Stimulated activated CD4-positive, alpha-beta T cell treated with anti-CD3 and anti-CD28 coated beads, Interleukin-2, amount 100 ng/mL, for 48 hours (primary cell): ENCODE results near the gene PLET1.
A peak's percentile ranks its signal among the peaks of the same experiment; 100 is the strongest.

Experiments used
- DNase-seq, 2 donors: peaks; one replicate each; pipeline ENCODE4 v3.0.0-alpha.2; 2020

PLET1 gene

DNA sequence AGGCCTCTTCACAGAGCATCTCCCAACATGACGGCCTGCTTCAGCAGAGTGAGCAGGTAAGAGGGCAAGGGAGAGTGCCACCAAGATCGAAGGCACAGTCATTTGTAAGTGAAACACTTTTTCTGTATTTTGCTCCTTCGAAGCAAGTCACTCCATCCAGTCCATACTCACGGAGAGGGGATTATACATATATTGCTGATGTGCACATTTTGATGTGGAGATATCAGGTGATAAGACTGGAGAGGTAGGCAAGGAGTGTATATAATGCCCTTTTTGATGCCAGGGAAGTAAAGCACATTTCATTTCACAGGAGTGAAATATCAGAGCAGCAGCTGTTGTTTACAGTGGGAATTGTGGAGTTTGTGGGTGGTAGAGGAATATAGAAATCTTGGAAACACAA lies 23.2 kb downstream of the PLET1 start:
- no peak for DNase-seq

DNA sequence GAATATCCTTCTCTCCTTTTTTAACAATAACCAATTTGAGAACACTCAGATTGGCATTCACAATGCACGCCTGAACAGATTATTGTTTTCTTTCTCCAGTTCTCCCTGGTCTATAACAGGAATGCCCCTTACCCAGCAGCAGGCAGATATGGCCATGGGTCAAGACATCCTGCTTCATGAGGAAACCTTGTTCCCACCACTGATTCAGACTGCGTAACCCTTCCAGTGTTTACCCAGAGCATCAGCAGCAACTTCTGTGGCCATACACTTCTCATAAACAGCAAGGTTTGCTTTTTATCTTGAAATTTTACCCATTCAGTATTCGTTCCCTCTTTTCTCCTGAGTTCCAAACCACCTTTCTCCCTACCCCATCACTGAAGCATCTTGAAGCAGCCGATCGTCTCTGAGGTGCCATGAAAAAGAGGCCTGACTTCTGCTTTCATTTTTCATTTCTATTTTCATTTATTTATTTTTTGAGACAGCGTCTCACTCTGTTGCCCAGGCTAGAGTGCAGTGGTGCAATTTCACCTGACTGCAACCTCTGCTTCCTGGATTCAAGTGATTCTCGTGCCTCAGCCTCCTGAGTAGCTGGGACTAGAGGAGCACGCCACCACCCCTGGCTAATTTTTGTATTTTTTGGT lies 24.8 kb downstream of the PLET1 start:
- DNase-seq: no peak

- no peak for DNase-seq
These were observed 28.7 kb downstream of the PLET1 start for GRCh38 chr11:112231952-112232351.

DNA sequence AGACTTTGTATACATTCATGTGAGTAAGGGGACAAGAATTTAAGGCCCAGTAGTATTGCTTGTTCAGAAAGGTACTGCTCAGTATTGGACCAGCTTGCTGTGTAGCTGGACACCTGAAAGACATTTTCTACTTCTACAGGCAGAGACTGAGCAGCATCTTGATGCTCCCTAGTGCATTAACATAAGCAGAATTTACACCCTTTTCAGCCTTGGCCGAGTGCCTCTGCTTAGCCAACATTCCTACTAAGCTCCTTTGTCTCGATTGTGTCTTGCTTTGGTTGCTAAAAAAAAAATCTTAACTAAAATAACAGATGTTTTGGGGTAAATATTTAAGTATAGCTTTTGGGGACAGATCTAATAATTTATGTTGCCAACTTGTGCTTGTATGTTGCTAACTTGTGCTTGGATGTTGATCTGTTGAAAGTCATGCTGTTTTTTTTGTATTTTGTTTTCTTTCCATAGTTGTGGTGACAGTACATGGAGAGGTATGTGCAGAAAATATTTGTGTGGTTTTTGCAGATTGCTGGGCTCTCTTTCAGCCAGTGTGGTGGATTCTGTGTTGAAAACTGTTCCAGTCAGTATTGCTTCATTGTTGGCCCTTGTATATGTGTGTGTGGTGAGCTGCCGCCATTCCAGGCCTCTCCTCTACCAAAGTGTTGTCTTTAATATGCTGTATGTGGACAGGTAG lies 30.8 kb downstream of the PLET1 start:
- no peak for DNase-seq

- no peak for DNase-seq
These were observed 31.5 kb downstream of the PLET1 start for GRCh38 chr11:112229159-112229558.

DNA sequence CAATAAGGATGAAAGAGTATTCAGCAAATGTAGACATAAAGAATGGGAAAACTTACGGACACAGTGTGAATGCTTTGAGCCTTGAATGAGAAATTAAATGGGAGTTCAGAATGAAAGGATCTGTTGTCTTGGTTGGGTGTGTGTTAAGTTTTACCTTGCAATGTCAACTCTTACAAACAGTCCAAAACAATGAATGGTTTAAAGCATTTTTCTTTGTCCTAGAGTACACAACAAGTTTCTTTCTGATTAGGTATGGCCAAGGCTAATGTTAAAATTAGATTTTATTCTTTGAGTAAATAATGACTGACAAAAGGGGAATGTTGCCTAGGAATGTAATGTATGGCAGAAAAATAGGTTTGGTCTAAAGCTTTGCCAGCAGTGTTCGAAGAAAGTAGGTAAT lies 32.0 kb downstream of the PLET1 start:
- no peak for DNase-seq

- no peak for DNase-seq
These were observed 33.2 kb downstream of the PLET1 start for GRCh38 chr11:112227471-112227870.

DNA sequence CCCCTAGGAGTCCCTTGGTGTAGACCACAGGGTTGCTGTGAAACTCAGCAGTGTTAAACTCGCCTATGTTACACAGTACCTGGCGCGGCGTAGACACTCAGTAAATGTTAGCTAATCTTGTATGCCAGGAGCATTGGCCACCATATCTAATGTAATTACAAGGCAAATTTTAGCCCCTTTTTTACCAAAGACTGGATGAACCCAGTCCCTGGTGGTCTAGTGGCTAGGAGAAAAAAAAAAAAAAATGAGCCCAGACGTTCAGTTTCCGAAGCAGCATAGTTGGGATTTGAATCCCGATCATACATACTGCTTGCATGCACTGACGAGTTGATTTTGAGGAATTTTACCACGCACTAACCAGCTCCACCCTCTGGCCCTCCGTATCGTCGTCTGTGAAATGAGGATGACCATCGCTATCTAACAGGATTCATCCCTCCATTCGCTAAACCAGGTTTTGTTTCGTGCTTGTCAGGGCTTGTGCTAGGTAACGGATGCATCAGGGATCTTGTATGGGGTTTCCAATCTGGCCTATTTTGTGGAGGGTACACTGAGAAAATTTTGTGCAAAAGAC lies 33.7 kb downstream of the PLET1 start:
- DNase-seq: no peak

DNA sequence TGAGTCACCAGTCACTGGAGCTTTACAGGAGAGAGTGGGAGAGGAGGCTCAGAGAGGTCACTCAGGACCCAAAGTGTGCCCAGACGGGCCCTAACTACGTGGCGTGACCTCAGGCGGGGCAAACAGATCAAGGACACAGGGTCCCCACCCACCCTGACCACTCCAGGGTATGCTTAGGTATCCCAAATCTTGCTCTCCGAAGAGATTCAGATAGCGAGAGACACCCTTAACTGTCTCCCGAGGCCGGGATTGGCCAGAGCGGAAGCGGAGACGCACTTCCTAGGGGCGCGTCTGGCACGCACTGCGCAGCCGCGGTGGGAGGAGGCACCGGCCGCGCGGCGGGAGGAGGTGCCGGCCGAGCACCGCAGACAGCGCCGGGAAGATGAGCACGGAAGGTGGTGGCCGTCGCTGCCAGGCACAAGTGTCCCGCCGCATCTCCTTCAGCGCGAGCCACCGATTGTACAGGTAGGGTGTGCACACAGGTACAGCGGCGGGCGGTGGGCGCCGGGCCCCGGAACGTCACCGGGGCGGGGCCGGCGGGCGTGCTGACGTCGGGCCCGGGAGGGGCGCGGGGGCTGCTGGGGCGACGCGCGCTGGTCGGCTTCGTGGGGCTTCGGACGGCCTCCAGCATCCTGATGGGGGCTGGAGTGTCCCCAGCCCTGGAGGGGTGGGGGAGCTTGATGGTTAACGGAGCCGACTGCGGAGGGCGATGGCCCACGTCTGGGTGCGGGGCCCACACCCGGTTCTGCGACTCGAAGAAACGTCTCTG lies 34.4 kb downstream of the PLET1 start, which contains the start of gene PTS:
TSS of gene PTS (plus strand) at position 367 of the 769 bp plus-strand sequence. CDS start at position 383, 16 bp downstream.
- peak; percentile 75 to 77 for DNase-seq

DNA sequence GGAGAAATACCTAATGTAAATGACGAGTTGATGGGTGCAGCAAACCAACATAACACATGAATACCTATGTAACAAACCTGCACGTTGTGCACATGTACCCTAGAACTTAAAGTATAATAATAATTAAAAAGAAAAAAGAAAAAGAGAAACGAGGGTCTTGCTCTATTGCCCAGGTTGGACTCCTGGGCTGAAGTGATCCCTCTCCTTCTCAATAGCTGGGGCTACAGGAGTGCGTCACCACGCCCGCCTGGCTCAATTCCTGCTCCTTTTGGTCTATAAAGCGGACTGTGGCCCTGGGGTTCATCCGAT lies 35.0 kb downstream of the PLET1 start:
- no peak for DNase-seq

DNA sequence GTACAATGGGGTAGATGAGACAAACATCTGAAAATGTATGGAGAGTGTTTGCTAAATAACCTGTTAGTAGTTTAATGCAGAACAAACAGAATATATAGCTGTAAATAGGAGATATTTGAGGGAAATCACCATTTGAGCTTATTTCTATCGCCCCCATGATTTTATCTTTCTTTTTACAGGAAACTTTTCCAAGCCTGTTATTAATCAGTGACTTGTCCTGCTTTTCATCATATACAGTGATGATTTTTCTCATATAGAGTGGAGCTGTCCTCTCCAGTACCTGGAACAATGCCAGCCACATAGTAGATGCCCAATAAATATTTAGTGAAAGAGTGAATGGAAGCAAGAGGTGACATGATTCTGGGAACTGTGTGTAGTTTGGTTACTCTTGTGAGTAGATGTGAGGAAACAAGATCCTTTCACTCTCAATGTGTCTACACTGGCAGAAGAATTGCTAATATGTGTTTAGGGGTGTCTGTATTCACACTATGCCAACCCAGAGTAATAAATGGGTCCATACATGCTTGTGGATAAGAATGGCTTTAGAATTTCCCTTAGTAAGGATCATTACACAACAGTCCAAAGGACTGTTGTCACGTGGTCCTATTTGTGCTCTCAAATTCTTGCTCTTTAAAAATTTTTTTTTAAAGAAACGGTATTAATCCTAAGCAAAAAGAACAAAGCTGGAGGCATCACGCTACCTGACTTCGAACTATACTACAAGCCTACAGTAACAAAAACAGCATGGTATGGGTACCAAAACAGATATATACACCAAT lies 36.7 kb downstream of the PLET1 start:
- no peak for DNase-seq

- no peak for DNase-seq
These were observed 37.5 kb downstream of the PLET1 start for GRCh38 chr11:112223121-112223520.

- no peak for DNase-seq
These were observed 38.4 kb downstream of the PLET1 start for GRCh38 chr11:112222303-112222702.

DNA sequence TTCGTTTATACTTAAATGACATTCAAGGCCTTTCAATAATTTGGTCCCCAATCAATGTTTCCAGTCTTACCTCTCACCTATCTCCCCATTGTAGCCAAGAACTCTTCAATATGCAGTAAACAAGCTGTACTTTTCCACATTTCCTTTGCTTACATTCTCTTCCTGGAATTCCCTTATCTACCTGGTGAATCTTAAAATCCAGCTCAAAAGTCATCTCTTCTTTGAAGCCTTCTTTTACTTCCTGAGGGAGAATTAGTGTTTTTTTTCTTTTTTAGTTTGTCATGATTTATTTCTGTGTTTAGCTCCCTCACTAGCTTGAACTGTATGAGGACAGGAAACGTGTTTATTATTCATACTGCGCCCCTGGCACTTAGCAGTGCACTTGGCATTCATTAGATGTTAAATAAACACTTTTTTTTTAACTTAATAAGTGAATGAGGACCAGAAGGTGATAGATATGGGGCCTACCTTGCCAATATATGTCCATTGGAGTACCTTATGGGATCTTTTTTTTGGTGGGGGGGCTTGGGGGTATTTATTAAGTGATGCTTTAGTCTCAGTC lies 39.3 kb downstream of the PLET1 start:
- DNase-seq: no peak

DNA sequence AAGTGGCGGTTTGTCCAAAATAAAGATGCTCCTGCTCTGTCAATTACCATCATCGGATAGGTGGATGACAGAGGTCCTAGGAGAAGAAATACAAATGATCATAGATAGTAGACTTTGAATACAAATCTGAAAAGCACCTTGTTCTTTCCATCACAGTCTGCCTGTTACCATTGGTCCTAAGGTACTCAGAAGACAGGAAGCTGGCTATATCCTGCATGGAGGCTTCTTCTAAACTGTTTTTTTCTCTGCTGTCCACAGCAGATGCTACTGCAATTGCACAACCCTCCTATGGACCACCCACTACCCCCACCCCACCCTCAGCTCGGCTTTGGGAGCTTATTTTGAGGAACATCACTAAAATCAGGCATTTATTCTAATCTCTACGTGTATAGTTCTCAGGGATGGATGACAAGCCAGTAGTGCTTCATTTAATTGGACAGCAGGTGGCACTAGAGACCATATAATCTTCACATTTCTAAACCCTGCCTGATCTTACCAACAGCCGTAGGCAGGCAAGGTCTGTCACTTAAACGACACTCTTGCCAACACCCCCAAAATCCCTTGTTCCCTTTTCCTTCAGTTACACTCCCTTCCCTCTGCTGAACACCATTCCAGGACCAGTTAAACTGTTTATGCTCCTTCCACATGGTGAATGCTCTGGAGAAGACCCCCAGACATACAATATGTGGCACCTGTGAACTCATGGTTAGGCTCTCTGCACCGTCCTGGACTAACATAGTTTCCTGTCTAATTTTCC lies 41.0 kb downstream of the PLET1 start:
- peak; percentile 19 to 20 for DNase-seq

DNA sequence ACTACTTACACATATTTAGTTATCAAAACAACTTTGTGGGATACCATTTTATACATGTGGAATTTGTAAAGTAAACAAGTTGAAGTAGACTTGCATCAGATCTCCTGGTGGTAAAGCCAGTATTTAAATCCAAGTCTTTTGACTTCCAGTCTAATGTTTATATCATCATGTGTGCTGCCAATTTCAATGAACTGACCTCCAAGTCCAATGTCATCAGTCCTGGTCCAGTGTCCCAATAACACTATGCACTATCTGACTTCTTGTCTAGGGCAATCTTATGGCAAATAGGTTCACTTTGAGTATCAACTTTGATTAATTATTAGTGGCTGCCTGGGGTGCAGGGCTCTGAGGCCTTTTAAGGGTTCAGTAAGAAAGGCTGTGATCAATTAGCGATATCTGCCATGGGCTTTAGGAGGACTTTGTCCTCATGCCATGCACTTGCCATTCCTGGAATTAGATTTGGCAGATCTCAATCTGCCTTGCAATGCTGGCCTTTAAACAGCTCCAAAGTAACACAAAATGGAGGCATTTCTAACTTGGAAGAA lies 44.0 kb downstream of the PLET1 start:
- no peak for DNase-seq

GRCh38 chr11:112215621-112216020 lies 45.0 kb downstream of the PLET1 start:
- no peak for DNase-seq

DNA sequence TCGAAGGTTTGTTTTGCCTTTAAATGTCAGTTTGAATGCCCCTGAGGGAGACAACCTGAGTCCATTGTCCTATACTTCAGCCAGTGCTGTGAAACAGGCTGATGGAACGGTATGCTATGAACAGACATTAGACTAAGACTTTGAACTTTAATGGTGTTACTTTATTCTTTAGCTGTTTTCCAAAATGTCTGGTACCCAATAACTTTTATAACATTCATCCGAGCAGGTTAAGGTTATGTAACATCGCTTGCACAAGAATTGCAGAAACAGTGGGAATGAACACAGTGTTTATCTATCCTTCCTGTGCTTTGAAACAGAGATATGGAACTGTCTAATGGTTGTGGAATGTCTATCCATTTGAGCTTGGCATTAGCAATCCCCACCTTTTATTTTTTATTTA lies 46.9 kb downstream of the PLET1 start:
- no peak for DNase-seq

DNA sequence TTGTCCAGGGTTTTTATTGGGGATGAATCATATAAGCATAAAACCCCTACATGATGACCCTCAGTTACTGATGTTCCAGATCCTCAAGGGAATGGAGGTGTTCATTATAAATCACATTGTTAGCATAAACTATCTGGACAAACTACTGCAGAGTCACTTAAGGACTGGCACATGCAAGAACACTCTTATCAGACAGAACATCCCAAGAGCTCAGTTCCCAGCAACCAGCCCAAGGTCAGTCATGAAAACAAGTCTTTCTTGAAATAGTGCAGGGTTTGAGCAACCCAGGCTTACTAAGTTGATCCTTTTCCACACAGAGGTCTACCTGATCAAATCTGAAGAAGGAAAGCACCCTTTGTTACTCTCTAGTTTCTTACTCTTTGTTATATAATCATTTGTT lies 48.0 kb downstream of the PLET1 start:
- no peak for DNase-seq

- DNase-seq: no peak
These were observed 48.4 kb downstream of the PLET1 start for GRCh38 chr11:112212290-112212689.

DNA sequence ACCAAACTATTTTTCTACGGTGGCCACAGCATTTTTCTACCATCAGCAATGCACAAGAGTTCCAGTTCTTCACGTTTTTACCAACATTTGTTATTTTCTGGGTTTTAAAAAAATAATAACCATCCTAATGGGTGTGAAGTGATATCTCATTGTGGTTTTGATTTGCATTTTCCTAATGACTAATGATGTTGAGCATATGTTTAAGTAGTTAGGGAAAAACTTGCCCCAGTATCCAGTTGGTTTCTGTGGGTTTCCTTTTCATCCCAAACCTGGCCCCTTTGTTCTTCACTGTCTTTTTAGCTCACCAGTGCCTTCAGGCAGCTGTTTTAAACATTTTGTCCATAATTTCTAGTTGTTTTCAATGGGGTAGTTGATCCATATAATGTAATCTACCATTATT lies 49.1 kb downstream of the PLET1 start:
- no peak for DNase-seq

DNA sequence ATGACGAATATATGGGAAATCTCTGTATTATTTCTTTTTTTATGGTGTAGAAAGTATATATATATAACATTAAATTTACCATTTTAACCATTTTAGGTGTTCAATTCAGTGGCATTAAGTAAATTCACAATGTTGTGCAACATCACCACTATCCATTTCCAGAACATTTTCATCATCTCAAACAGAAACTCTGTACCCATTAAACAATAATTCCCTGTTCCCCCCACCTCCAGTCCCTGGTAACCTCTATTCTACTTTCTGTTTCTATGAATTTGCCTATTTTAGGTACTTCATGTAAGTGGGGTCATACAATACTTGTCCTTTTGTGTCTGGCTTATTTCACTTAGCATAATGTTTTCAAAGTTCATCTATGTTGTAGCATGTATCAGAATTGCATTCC lies 49.8 kb downstream of the PLET1 start:
- no peak for DNase-seq
